Esophagus muscularis mucosa (tissue), 4 donors: ENCODE results near the gene CCNT1. TPM values are rescaled to one million over a fixed set of nuclear protein-coding genes. Genes with fewer than 3 reads are reported as not detected.

Experiments used
- DNase-seq: peaks from one replicate; pipeline ENCODE4 v3.0.0-alpha.2; 2017; ENCODE audit errors: extremely low spot score
- H3K27ac ChIP-seq, 4 donors: fragments of 200-600 bp; sonication (generic); replicated peaks in 1 of 4; 1 replicate in 3 of 4; 2 replicates in 1 of 4; pipeline ENCODE4 v1.5.1; 2016 to 2019; ENCODE audit warnings: mild to moderate bottlenecking in 1 of 4
- H3K27me3 ChIP-seq, 4 donors: fragments of 200-600 bp; sonication (generic); one replicate each; pipeline versions ENCODE4 v1.5.1 to v1.6.0; 2016 to 2019
- H3K36me3 ChIP-seq, 4 donors: fragments of 200-600 bp; sonication (generic); one replicate each; pipeline ENCODE4 v1.5.1; 2016 to 2019
- H3K4me1 ChIP-seq, 4 donors: fragments of 200-600 bp; sonication (generic); one replicate each; pipeline ENCODE4 v1.5.1; 2016 to 2019
- H3K4me3 ChIP-seq, 4 donors: fragments of 200-600 bp; sonication (generic); 1 replicate in 2 of 4; 2 replicates in 2 of 4; pipeline ENCODE4 v1.5.1; 2016 to 2019; ENCODE audit warnings: mild to moderate bottlenecking in 4 of 4, moderate library complexity in 1 of 4
- H3K9me3 ChIP-seq, 4 donors: fragments of 200-600 bp; sonication (generic); 1 replicate in 3 of 4; 2 replicates in 1 of 4; pipeline ENCODE4 v1.5.1; 2016 to 2019
- CTCF ChIP-seq, 3 experiments: fragments of 200-600 bp in 2 of 3; fragments of 450-650 bp in 1 of 3; sonication (generic) in 2 of 3; IDR thresholded peaks; one replicate each; pipeline ENCODE4 v1.5.1; 2017 to 2019; ENCODE audit warnings: antibody characterized with exemption in 3 of 3, mild to moderate bottlenecking in 2 of 3, moderate library complexity in 1 of 3
- EP300 ChIP-seq: sonication (generic); formaldehyde crosslinking; IDR thresholded peaks from one replicate; pipeline ENCODE4 v1.6.1; 2017; ENCODE audit warnings: antibody characterized with exemption
- POLR2A ChIP-seq: fragments of 450-650 bp; IDR thresholded peaks from one replicate; pipeline ENCODE4 v1.6.1; 2017; ENCODE audit warnings: antibody characterized with exemption, moderate library complexity, mild to moderate bottlenecking, low read depth
- POLR2AphosphoS5 ChIP-seq, 2 donors: sonication (generic); formaldehyde crosslinking; IDR thresholded peaks; one replicate each; pipeline ENCODE4 v1.6.1; 2017; ENCODE audit warnings: antibody characterized with exemption in 2 of 2
- WGBS: methylation state at CpG from one replicate; pipeline ENCODE4 v1.1.5; 2018; 5-methylcytosine and 5-hydroxymethylcytosine counted together
- intact Hi-C: fragments of 100-400 bp; cut with DNase I; formaldehyde crosslinking; loops from one replicate; pipeline ENCODE4 v1.15.1; 2023
- total RNA-seq, 4 donors: library from RNA; depleted of rRNA; stranded (reverse); fragments of >200 nt; gene quantifications; one replicate each; pipeline versions ENCODE4 v1.1.0 to v1.2.1, GENCODE V29; 2016

Gene CCNT1
- total RNA-seq, 4 donors from 2014 or later = 18.8 to 22.0 (median 19.8) TPM

GRCh38 chr12:48693572-48693971, 22.9 kb downstream of the CCNT1 start:
- intact Hi-C loops = no loop called here
- no peak for DNase-seq
- Histone ChIP-seq H3K9me3 (no peaks in the 10 kb centered on the region), H3K4me1 (peaks cover 15 to 26% (median 25%) of the 10 kb centered on the region in 4 donors), H3K4me3 (no peak overlapping the region), H3K27ac (no peak overlapping the region), H3K27me3 (no peaks in the 10 kb centered on the region), H3K36me3 (peaks cover 34 to 88% (median 66%) of the 10 kb centered on the region in 4 donors)
- 92% methylated on average over 6 of the region's 6 CpGs for WGBS
- TF ChIP-seq CTCF (IDR thresholded peaks at IDR 0.05) (no peak), POLR2AphosphoS5 (IDR thresholded peaks at IDR 0.05) (no peak), POLR2A (no peak), EP300 (no peak)

- Histone ChIP-seq H3K36me3 (peaks cover 34 to 85% (median 59%) of the 10 kb centered on the region in 4 donors), H3K4me3 (no peak overlapping the region), H3K9me3 (no peaks in the 10 kb centered on the region), H3K27me3 (no peaks in the 10 kb centered on the region), H3K27ac (peak overlapping the region; percentile 54 to 59 (median 57)), H3K4me1 (peaks cover 15 to 26% (median 25%) of the 10 kb centered on the region in 4 donors)
- intact Hi-C loops = no loop called here
- no peak for DNase-seq
- WGBS = 38% methylated on average over 2 of the region's 2 CpGs
- TF ChIP-seq EP300 (no peak), POLR2AphosphoS5 (IDR thresholded peaks at IDR 0.05) (no peak), POLR2A (no peak), CTCF (IDR thresholded peaks at IDR 0.05) (no peak)
Measured at GRCh38 chr12:48691826-48692487, 24.6 kb downstream of the CCNT1 start.

GRCh38 chr12:48690990-48691389, 25.5 kb downstream of the CCNT1 start:
- intact Hi-C loops = no loop called here
- Histone ChIP-seq H3K27ac (peak overlapping the region; percentile 54 to 68 (median 58)), H3K4me1 (peaks cover 15 to 26% (median 25%) of the 10 kb centered on the region in 4 donors), H3K36me3 (peaks cover 34 to 80% (median 50%) of the 10 kb centered on the region in 4 donors), H3K9me3 (no peaks in the 10 kb centered on the region), H3K27me3 (no peaks in the 10 kb centered on the region), H3K4me3 (no peak overlapping the region)
- TF ChIP-seq POLR2A (no peak), EP300 (no peak), POLR2AphosphoS5 (IDR thresholded peaks at IDR 0.05) (peak in 1 of 2 donors; percentile 20)
- WGBS = 45% methylated on average over 4 of the region's 4 CpGs
- DNase-seq = no peak

DNA sequence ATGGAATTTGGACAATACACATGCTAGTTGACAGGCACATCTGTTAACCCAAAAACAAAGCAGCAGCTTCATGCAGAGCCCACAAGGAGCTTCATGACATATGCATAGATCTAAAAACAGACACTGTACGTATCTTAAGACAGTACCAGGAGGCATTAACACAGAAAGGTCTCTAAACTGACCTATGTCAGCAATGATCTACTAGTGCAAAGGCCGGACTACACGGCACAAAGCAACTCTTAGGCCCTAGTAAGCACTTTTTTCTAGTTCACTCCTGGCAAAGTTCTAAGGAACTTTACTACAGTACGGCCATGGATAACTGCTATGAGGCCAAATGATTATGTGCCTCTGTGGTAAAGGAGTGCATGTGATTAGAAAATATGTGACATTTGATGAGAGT, 26.1 kb downstream of the CCNT1 start:
- peaks cover 15 to 26% (median 25%) of the 10 kb centered on the region in 4 donors for H3K4me1 ChIP-seq
- WGBS = 70% methylated on average over 4 of the region's 4 CpGs
- DNase-seq = no peak
- TF ChIP-seq CTCF (IDR thresholded peaks at IDR 0.05) (no peak), EP300 (no peak), POLR2A (no peak), POLR2AphosphoS5 (IDR thresholded peaks at IDR 0.05) (no peak)
- H3K9me3 ChIP-seq = no peaks in the 10 kb centered on the region
- intact Hi-C loops = no loop called here
- H3K36me3 ChIP-seq = peaks cover 29 to 75% (median 45%) of the 10 kb centered on the region in 4 donors
- peak overlapping the region; percentile 54 to 68 (median 58) for H3K27ac ChIP-seq
- H3K27me3 ChIP-seq = no peaks in the 10 kb centered on the region
- H3K4me3 ChIP-seq = no peak overlapping the region

- Histone ChIP-seq H3K27me3 (no peaks in the 10 kb centered on the region), H3K4me1 (peaks cover 15 to 26% (median 25%) of the 10 kb centered on the region in 4 donors), H3K36me3 (peaks cover 13 to 59% (median 29%) of the 10 kb centered on the region in 4 donors), H3K9me3 (no peaks in the 10 kb centered on the region), H3K4me3 (no peak overlapping the region), H3K27ac (no peak overlapping the region)
- no peak for DNase-seq
- TF ChIP-seq POLR2A (no peak), EP300 (no peak), CTCF (IDR thresholded peaks at IDR 0.05) (no peak), POLR2AphosphoS5 (IDR thresholded peaks at IDR 0.05) (no peak)
- intact Hi-C loops = no loop called here
- 46% methylated on average over 1 of the region's 1 CpG for WGBS
Measured at GRCh38 chr12:48688836-48689235, 27.7 kb downstream of the CCNT1 start.
